Measurements from ENCODE around the gene HMGCR.

GRCh38 chr5:75325242-75325641, 11.8 kb upstream of the HMGCR start:
- no peak for TF ChIP-seq CTCF (IDR thresholded peaks at IDR 0.05 in 4 of 5, conservative IDR thresholded peaks at IDR 0.05 in 1 of 5)
- no peak for TF ChIP-seq POLR2A (IDR thresholded peaks at IDR 0.05)

Data from gastrocnemius medialis (tissue), 4 donors.